Measurements from ENCODE around the gene DNAI7. TPM values are rescaled to one million over a fixed set of nuclear protein-coding genes. Genes with fewer than 3 reads are reported as not detected.

Gene DNAI7
- total RNA-seq, 1 experiment from 2014 or later, result 2.9 TPM

DNA sequence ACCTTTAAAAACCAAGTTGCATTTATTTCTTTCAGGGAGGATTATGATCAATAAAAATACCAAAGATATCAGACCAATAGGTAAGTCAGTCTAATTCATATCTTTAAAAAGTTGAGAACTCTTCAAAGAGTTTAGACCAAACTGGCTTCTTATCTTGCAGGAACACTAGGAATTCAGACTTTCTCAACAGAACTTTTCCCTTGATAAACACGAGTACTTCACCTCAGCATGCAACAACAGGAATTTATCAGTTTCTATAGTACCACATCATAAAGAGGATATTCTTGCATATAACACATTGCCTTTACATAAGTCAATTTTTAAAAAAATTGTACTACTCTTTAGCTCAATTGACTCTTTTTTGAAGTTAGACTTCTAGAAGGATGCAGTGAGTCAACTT is 68.2 kb downstream of the DNAI7 start:
- CTCF ChIA-PET, result no interaction called here
- H3K9me3 ChIP-seq (ENCODE audit: insufficient read depth, low read depth), result no peaks in the 10 kb centered on the region
- no peaks in the 10 kb centered on the region for H3K9me2 ChIP-seq (ENCODE audit: insufficient read depth)
- DNase-seq, result no peak
- BruUV-seq (replicated peaks), result no TSS peak
- intact Hi-C loops (cut with micrococcal nuclease; ENCODE audit: unreplicated experiment), result no loop called here
- H4K20me1 ChIP-seq (ENCODE audit: insufficient read depth), result no peaks in the 10 kb centered on the region
- H3K79me2 ChIP-seq (ENCODE audit: low read depth), result no peaks in the 10 kb centered on the region
- H2AFZ ChIP-seq, result no peak overlapping the region
- no peaks in the 10 kb centered on the region for H3K4me1 ChIP-seq (replicated peaks; ENCODE audit: insufficient read depth)
- H3K27me3 ChIP-seq (ENCODE audit: insufficient read depth, low read depth), result no peaks in the 10 kb centered on the region
- no peak overlapping the region for H3K4me2 ChIP-seq
- H3F3A ChIP-seq (ENCODE audit: insufficient read depth, low read depth), result no peaks in the 10 kb centered on the region
- TF ChIP-seq, protein P1, sequence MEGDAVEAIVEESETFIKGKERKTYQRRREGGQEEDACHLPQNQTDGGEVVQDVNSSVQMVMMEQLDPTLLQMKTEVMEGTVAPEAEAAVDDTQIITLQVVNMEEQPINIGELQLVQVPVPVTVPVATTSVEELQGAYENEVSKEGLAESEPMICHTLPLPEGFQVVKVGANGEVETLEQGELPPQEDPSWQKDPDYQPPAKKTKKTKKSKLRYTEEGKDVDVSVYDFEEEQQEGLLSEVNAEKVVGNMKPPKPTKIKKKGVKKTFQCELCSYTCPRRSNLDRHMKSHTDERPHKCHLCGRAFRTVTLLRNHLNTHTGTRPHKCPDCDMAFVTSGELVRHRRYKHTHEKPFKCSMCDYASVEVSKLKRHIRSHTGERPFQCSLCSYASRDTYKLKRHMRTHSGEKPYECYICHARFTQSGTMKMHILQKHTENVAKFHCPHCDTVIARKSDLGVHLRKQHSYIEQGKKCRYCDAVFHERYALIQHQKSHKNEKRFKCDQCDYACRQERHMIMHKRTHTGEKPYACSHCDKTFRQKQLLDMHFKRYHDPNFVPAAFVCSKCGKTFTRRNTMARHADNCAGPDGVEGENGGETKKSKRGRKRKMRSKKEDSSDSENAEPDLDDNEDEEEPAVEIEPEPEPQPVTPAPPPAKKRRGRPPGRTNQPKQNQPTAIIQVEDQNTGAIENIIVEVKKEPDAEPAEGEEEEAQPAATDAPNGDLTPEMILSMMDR (conservative IDR thresholded peaks at IDR 0.05), result no peak
- no peak for TF ChIP-seq EZH2 (IDR thresholded peaks at IDR 0.05; ENCODE audit: low read depth)
- H3K36me3 ChIP-seq (ENCODE audit: low read depth), result no peaks in the 10 kb centered on the region
- POLR2A ChIA-PET (ENCODE audit: unreplicated experiment), result interaction anchor here (0.6 kb wide), 1 partner anchor 186 kb away, joined by 4 read pairs; no protein-coding TSS in a partner anchor
- no peak overlapping the region for H3K4me3 ChIP-seq
- H3K27ac ChIP-seq, result no peak overlapping the region

DNA sequence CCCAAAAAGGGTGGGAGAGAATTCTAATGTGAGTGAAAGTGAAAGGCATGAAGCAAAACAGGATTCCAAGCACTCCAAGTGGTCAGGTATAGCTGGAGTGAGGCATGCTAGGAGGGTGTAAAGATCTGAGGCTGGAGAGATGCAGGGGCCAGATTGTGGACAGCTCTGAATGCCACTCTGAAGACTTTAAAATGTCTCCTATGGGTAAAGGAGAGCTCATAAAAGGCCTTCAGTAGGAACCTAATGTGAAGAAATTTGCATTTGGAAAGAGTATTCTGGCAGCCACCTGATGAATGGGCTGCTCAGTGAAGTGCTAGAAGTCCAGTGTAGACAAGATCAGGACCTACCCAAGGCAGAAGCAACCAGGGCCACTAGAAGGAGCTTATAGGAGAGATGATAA is 68.9 kb downstream of the DNAI7 start:
- H3K27me3 ChIP-seq (ENCODE audit: insufficient read depth, low read depth), result no peaks in the 10 kb centered on the region
- no peak for TF ChIP-seq EZH2 (IDR thresholded peaks at IDR 0.05; ENCODE audit: low read depth)
- TF ChIP-seq, protein P1 (conservative IDR thresholded peaks at IDR 0.05), result no peak
- no peaks in the 10 kb centered on the region for H3K79me2 ChIP-seq (ENCODE audit: low read depth)
- H2AFZ ChIP-seq, result no peak overlapping the region
- no TSS peak for BruUV-seq (replicated peaks)
- H3K4me2 ChIP-seq, result no peak overlapping the region
- ChIA-PET CTCF (no interaction called here), POLR2A (ENCODE audit: unreplicated experiment) (interaction anchor here (0.6 kb wide), 1 partner anchor 185 kb away, joined by 4 read pairs; no protein-coding TSS in a partner anchor)
- DNase-seq, result no peak
- no peaks in the 10 kb centered on the region for H3K36me3 ChIP-seq (ENCODE audit: low read depth)
- no peaks in the 10 kb centered on the region for H3K9me2 ChIP-seq (ENCODE audit: insufficient read depth)
- intact Hi-C loops (cut with micrococcal nuclease; ENCODE audit: unreplicated experiment), result no loop called here
- no peaks in the 10 kb centered on the region for H3K9me3 ChIP-seq (ENCODE audit: insufficient read depth, low read depth)
- no peaks in the 10 kb centered on the region for H4K20me1 ChIP-seq (ENCODE audit: insufficient read depth)
- H3K27ac ChIP-seq, result no peak overlapping the region
- no peaks in the 10 kb centered on the region for H3F3A ChIP-seq (ENCODE audit: insufficient read depth, low read depth)
- H3K4me3 ChIP-seq, result no peak overlapping the region
- no peaks in the 10 kb centered on the region for H3K4me1 ChIP-seq (replicated peaks; ENCODE audit: insufficient read depth)

DNA sequence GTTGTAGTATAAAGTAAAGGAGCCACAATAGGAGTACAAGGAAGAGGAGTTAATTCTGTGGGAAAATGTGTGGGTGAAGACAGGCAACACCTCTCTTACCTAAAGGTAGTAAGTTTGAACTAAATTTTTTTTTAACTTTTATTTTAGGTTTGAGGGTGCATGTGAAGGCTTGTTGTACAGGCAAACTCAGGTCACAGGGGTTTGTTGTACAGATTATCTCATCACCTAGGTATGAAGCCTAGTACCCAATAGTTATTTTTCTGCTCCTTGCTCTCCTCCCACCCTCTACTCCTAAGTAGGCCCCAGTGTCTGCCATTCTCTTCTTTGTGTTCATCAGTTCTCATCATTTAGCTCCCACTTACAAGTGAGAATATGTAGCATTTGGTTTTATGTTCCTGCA is 70.5 kb downstream of the DNAI7 start:
- Histone ChIP-seq H3F3A (ENCODE audit: insufficient read depth, low read depth) (no peaks in the 10 kb centered on the region), H3K9me3 (ENCODE audit: insufficient read depth, low read depth) (no peaks in the 10 kb centered on the region), H3K4me3 (no peak overlapping the region), H3K4me1 (replicated peaks; ENCODE audit: insufficient read depth) (no peaks in the 10 kb centered on the region), H2AFZ (no peak overlapping the region), H3K27me3 (ENCODE audit: insufficient read depth, low read depth) (no peaks in the 10 kb centered on the region), H3K4me2 (no peak overlapping the region), H4K20me1 (ENCODE audit: insufficient read depth) (no peaks in the 10 kb centered on the region), H3K9me2 (ENCODE audit: insufficient read depth) (no peaks in the 10 kb centered on the region), H3K79me2 (ENCODE audit: low read depth) (no peaks in the 10 kb centered on the region), H3K36me3 (ENCODE audit: low read depth) (no peaks in the 10 kb centered on the region), H3K27ac (no peak overlapping the region)
- intact Hi-C loops (cut with micrococcal nuclease; ENCODE audit: unreplicated experiment), result no loop called here
- ChIA-PET CTCF (interaction anchor here (0.6 kb wide), 1 partner anchor 710 kb away, joined by 3 read pairs; no protein-coding TSS in a partner anchor), POLR2A (ENCODE audit: unreplicated experiment) (no interaction called here)
- TF ChIP-seq, protein P1 (conservative IDR thresholded peaks at IDR 0.05), result no peak
- no peak for TF ChIP-seq EZH2 (IDR thresholded peaks at IDR 0.05; ENCODE audit: low read depth)
- DNase-seq, result no peak
- no TSS peak for BruUV-seq (replicated peaks)
